Putamen (tissue), 1 donor: ENCODE measurements around the gene SOWAHA.
A peak's percentile ranks its signal among the peaks of the same experiment; 100 is the strongest.
"Not testable (repeated sequence)": the region's sequence is repeated elsewhere in the genome, so short reads cannot be mapped to it uniquely, and the experiment has no call there.

Experiments
- DNase-seq: peaks from one replicate; pipeline ENCODE4 v3.0.0-alpha.2; 2016; ENCODE audit warnings: low spot score

The SOWAHA gene

DNA sequence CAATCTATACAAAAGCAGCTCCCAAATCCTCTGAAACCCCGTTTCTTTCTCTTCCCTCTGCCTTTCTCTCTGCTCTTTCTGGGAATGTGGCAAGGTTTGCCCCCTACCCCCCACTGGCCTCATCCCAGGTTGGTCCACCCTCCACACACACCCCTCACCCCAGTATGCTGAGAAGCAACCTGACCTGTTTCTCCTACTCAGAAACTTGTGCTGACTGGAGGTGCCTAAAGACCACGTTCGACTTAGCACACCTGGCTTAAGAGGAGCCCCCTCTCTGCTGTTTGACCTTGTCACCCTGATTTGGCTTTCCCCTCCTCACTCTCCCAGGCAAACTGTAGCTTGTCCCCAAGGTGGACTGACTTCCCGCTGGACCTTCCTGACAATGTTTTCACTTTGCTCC, 35.0 kb upstream of the SOWAHA start:
- DNase-seq = no peak

DNA sequence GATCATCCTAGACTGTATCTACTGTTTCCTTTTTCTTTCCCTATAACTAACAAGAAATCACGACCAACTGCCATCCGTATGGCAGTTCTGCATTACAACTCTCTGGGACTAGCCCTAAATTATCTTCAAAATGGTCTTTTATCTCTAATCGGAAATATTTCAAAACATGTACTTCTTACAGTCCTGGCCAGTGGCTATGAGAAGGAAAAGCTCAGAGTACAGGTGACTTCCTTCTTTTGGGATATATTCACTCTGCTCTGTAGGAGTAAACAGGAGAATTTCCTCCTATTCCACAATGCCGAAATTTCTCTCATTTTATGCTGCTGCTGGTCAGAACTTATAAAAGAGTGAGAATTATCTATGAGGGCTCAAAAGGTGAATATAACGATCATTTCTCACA, 34.2 kb upstream of the SOWAHA start:
- DNase-seq = no peak

DNA sequence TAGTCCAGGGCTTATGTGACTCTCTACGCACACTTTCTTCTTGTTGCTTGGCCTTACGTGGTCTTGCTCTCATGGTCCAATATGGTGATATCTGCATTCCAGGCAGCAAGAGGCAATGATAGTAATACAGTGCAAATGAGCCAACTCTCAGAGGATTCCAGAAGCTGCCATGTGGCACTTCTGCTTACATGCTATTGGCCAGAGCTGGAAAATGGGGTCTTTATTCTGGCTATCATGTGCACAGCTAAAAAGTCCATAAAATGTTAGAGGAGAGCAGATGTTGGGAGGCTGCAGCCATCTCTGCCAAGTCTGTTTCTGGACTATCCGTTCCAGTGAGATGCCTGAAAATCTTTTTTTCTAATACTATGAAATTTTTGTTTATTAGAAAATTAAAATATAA, 33.1 kb upstream of the SOWAHA start:
- DNase-seq = peak; percentile 89

DNA sequence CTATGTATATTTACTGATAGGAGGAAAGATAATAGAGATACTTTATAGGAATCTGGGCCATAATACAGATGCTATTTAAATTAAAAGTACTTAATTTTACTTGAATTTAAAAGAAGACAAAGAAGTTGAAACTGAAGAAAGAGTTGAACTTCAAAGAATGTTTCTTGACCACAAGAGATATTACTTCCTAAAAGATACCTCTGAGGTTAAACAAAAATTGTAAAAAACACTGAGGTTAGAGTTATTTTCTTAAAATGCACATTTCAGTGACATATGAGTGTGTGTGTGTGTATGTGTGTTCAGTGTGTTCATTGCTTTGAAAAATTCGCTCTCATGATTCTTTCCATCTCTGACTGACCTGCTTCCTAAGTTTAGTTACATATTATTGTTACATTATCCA, 32.5 kb upstream of the SOWAHA start:
- no peak for DNase-seq

DNA sequence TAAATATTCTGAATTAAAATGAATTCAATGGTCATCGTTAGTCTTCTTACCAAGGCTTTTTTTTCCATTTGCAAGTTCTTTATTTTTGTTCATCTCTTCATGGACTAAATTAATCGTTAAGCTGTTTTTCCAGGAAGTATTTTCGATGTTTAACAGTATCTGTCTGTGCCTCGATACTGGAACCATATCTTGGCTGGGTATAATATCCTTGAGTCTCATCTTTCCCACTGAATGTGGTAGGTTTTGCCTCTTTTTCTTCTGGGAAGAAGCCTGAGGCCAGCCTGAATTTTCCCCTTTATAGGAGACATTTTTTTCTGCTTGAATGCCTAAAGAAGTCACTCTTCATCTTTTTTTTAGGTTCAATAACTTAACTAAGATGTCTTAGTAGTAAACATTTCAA, 32.1 kb upstream of the SOWAHA start:
- no peak for DNase-seq

DNA sequence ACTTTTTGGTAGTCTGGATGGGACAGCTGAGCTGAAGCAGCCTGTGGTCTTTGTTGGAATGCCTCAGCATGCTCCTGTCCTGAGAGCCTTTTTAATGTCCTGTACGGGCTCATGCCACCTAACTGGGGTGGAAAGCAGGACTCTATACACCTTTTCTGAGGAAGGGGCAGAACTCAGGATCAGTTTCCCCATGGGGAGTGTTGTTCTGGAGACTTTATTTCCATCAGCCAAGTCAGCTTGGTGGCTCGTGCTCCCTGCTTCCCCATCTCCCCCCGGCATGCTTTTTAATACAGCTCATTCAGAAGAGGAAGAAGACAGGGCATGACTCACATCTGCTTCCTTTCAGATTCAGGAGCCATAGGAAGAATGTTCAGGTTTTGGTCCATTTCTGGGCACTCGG, 31.0 kb upstream of the SOWAHA start:
- no peak for DNase-seq

DNA sequence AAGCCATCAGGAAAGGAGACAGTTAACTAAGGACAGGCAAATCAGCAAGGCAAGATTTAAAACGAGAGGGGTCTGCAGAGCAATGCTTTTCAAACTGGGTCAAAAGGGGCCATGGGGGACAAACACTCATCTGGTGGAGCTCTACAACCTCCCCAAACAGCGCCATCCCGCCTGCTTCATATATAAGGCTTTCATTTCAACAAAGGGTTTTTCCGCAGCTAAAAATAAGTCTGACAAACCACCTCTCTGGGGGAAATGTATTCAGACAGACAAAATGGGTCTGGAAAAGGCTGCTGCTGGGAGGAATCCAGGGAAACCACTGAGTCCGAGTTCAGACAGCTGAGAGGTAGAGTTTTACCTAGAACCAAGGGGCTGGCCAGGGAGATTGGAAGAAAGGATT, 27.7 kb upstream of the SOWAHA start:
- no peak for DNase-seq

DNA sequence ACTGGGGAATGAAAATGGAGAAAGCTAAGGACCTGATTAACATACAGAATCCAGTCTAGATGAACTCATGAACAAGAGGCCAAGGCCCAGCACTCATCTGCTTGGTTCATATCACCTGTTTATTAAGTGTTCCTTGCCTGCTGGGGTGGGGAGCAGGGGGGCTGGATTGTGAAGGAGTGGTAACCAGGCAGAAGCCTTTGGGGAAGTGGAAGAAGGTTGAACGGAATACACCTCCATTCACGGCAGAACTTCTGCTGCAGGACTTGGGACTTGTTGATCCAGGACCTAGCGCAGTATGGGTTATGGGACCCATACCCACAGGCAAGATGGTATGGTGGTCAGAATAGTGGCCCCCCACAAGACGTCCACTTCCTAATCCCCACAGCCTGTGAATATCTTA, 27.2 kb upstream of the SOWAHA start:
- DNase-seq = no peak

DNA sequence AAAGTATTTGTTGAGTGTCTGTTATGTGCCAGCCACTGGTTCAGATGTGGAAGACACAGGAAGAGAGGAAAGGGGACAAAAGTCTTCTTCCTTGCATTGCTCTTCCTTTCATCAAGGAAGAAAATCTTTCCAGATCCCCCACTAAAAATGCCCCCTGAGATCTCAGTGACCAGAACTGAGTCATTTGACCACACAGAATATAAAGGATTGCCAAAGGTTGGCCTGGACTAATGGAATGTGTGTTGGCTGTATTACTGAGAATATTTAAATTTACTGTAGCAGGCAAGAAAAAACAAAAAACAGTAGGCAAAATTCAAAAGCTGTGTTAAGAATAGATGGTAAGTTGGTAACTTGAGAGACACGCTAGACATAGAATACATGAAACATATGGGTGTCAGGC, 26.0 kb upstream of the SOWAHA start:
- DNase-seq = no peak

DNA sequence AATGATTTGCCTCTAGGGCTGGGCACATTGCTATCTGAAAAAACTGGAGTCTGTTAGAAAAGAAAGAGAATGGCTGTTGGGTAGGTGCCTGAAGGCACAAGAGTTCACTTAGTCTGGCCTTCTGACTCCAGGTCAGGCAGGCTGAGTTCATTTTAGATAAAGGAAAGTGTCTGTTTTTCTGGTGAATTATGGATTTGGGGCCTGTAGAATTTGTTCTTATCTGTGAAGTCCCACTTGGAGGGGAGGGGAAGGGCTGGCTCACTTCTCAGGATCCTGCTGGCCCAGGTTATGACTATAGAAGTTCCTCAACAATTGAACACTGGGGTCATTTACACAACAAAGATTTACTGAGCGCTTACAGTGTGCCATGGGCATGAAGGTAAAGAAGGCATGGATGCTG, 24.6 kb upstream of the SOWAHA start:
- no peak for DNase-seq

DNA sequence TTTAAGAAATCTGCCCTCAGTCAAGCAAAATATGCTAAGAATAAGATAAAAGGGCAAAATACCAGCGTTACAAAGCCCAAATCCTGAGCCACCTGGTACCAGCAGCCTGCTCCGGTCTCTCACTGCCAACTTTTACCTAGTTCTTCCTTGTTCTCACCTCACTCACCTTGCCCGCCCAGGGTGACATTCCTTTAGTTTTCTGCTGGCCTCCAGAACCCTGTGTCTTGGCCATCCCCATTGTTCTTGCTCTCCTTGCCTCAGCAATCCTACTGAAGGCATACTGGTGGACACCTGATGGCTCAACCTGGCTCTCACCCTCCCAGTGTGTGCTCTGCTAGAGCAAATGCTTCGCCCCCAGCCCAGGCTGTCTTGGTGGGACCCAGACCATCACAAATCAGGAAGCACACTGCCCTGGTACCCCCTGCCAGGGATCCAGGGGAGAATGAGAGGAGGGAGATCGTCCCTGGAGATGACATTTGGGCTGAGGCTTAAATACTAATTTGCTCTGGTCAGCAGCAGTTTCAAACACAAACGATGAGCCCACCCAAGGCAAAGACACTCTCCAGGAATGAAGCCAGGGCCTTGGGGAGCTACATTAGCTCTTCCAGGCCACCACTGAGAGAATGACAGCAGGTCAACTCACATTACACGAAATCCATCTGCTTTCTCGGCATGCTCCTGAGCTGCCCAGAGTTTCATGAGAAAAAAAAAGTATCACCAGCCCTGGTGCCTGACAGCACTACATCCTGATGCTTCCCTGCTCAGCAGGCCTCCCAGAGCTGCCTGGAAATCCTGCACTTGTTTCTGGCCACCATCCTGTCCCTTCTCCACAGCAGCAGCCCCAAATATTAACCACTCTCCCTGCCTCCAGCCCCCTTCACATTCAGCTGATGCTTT, 23.9 kb upstream of the SOWAHA start:
- no peak for DNase-seq

DNA sequence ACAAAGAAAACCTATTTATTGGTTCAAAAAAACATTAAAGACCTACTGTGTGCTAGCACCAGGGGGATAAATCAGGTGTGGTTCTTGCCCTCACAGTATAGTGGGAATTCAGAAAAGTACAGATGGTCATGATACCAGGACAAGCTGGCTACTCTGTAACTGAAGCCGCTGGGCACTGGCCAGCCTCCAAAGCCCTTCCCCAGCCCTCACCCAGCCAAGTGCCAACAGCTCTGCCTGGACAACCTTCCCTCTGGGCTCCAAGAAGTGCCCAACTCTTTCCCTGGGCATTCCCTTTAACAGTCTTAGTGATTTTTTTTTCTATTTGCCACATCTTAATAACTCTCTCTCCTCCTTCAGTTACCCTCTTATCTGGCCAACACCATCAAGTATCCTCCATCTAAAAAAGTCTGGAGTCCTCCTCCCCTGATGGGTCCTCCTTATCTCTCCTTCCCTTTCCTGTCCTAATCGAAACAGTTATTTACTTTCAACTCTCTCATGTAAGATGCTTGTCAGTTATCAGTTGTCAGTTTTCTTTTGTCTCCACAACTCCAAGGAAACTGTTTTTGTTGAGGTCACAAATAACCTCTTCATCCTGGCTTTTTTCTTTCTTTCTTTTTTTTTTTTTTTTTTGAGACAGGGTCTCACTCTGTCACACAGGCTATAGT, 22.8 kb upstream of the SOWAHA start:
- DNase-seq = no peak

DNA sequence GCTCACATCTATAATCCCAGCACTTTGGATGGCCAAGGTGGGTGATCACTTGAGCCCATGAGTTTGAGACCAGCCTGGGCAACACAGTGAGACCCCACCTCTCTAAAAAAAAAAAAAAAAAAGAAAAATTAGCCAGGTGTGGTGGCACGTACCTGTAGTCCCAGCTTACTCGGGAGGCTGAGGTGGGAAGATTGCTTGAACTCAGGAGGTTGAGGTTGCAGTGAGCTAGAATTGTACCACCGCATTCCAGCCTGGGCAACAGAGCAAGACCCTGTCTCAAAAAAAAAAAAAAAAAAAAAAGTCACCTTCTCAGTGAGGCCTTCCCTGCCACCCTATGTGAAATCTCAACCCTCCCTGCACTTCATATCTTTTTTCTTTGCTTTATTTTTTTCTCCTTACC, 22.1 kb upstream of the SOWAHA start:
- no peak for DNase-seq

DNA sequence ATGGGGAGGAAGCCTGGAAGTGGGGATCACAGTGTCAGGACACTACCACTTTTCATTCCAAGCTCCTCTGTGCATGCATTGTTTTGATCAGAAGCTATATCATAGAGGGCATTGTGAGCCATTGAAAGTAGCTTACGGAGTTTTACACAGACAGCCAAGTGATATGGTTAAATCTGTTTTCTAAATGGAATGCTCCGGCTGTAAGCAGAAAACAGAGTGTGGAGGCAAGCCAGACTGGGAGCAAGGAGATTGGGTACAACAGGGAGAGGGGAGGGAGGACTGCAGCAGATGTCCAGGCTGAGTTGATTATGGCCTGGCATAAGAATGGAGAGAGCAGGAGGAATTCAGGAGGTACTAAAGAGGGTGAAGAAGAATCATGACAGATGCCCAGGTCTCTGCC, 15.5 kb upstream of the SOWAHA start:
- DNase-seq = peak; percentile 89

DNA sequence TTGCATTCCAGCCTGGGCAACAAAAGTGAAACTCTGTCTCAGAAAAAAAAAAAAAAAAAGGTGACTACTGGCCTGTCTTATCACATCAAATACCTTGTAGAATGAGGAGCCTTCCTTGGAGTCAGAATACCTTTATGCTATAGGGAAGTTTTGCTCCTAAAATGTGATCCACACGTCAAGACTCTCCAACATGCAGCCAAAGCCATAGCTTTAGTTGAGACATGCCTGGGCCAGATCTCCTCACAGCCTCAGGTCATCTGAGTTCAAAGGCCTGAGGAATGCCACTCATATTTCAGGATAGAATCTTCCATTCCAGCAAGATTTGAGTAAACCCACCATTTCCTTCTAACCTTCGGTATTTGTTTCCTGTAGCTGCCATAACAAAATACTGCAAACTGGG, 13.7 kb upstream of the SOWAHA start:
- no peak for DNase-seq

DNA sequence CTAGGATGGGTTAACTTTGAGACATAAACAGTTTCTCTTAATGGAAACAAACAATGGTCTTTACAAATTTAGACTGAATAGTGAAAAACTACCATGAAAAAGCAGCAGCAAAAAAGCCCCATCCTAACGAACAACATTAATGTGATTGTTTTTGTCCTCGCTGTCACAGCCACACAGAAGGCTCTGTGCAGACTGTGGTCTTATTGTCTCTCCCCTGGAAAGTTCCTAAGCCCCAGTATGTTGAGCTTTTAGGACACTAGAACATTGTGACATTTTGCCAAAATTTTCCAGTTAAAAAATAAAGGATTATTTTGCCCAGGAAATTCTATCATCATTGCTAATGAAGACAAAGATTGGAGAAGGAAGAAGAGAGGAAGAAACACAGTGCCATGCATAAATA, 12.6 kb upstream of the SOWAHA start:
- DNase-seq = peak; percentile 89

DNA sequence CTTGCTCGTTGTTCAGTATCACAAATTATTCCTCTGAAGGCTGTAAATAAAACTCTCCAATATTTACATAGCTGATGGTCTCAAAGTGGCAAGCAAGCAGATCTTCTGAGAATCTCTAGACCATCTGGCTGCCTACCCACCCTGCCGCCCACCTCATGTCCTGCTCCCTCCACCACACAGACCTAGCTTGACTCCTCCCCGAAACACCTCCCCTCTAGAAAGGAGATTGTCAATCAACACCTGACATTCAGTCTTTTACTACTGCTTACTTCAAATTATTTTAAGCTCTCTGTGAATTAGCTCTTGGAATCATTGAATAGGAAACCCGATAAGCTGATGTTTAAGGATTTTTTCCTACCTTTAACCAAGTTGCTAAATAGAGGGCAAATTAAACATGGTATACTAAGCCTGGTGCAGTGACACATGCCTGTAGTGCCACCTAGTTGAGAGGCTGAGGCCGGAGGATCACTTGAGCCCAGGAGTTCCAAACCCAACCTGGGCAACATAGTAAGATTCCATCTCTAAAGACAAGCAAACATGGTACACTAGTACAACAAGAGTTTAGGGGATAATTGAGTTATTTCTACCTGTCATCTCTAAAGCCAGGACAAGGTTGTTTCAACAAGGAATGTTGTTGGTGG, 10.9 kb upstream of the SOWAHA start:
- no peak for DNase-seq

DNA sequence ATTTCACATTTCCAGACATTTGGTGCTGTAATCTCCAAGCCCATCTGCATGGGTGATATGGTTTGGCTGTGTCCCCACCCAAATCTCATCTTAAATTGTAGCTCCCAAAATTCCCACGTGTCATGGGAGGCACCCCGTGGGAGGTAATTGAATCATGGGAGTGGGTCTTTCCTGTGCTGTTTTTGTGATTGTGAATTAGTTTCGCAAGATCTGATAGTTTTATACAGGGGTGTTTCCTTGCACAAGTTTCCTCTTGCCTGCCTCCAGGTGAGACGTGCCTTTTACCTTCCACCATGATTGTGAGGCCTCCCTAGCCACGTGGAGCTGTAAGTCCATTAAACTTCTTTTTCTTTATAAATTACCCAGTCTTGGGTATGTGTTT, 10.4 kb upstream of the SOWAHA start:
- not testable (repeated sequence) for DNase-seq

DNA sequence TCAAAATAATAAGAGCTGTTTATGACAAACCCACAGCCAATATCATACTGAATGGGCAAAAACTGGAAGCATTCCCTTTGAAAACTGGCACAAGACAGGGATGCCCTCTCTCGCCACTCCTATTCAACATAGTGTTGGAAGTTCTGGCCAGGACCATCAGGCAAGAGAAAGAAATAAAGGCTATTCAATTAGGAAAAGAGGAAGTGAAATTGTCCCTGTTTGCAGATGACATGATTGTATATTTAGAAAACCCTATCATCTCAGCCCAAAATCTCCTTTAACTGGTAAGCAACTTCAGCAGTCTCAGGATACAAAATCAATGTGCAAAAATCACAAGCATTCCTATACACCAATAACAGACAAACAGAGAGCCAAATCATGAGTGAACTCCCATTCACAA, 8.9 kb upstream of the SOWAHA start:
- not testable (repeated sequence) for DNase-seq

DNA sequence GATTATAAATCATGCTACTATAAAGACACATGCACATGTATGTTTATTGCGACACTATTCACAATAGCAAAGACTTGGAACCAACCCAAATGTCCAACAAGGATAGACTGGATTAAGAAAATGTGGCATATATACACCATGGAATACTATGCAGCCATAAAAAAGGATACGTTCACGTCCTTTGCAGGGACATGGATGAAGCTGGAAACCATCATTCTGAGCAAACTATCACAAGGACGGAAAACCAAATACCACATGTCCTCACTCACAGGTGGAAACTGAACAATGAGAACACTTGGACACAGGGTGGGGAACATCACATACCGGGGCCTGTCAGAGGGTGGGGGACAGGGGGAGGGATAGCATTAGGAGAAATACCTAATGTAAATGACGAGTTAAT, 7.2 kb upstream of the SOWAHA start:
- DNase-seq = not testable (repeated sequence)

DNA sequence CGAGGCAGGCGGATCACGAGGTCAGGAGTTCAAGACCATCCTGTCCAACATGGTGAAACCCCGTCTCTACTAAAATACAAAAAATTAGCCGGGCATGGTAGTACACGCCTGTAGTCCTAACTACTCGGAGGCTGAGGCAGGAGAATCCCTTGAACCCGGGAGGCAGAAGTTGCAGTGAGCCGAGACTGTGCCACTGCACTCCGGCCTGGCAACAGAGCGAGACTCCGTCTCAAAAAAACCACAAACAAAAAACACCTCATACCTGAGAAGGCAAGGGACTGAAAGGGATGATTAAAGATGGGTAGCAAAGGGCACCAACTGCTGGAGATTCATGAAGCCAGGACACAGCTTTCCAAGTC, 6.3 kb upstream of the SOWAHA start:
- not testable (repeated sequence) for DNase-seq

DNA sequence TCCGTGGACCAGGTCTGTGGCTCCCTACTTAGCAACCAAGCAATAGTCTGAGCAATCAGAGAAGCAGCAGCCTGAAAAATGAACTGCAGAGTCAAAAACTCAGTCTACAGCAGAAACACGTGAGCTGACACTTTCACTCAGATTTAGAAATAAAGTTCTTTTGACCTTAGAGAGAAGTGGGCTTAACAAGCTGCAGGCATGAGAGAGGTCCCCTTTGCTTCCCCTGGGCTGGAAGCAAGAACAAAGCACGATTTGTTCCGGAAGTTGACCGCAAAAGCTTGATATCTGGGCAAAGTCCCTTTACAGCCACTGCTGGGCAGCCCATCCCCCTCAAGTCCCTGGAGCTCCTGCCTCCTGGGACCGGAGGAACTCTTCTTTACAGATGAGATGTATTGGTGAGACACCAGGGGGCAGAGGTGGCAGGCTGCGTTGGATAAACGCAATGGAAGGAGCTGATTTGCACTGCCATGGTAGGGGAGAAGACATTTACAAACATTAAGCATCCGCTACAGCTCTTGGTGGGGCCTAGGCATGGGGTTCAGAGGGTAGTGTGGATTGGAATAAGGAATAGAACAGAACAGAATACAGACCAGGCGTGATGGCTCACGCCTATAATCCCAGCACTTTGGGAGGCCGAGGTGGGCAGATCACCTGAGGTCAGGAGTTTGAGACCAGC, 5.8 kb upstream of the SOWAHA start:
- no peak for DNase-seq

DNA sequence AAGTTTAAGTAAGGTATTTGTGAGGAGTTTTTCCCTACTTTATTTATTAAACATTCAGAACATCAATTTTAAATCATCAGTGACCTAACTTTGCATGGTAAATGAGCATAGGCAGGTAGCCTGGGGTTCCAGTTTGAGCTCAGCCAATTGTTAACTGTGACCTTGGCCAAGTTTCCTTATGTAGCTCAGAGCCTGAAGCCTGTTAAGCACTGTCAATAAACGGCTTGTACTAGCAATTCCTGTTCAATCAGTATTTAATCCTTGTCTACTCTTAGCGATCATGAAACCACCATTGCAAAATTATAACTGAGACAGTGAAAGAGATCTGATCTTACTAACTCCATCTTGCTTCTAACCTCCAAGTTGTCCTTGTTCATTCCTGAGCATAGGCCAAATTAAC, 4.7 kb upstream of the SOWAHA start:
- DNase-seq = no peak
